ENCODE results near the gene EYA2.

GRCh38 chr20:46903256-46903655, 8.6 kb downstream of the EYA2 start:
- TF ChIP-seq EZH2 (IDR thresholded peaks at IDR 0.05; ENCODE audit: low read length, unreplicated experiment), result no peak
- no peak for TF ChIP-seq CTCF (conservative IDR thresholded peaks at IDR 0.05; ENCODE audit: low read depth, low read length)
